Prostate gland (tissue), 2 donors: ENCODE results near the gene TAF3.

Experiments
- POLR2AphosphoS5 ChIP-seq: sonication (generic); formaldehyde crosslinking; IDR thresholded peaks from one replicate; pipeline ENCODE4 v1.6.1; 2017; ENCODE audit warnings: antibody characterized with exemption
- TF ChIP-seq, protein P1 (sequence below), 4 experiments: fragments of 200-600 bp in 2 of 4; fragments of 450-650 bp in 2 of 4; sonication (generic) in 2 of 4; IDR thresholded peaks; 1 replicate in 3 of 4; 2 replicates in 1 of 4; pipeline ENCODE4 v1.5.1; 2016 to 2019; ENCODE audit warnings: antibody characterized with exemption in 4 of 4, mild to moderate bottlenecking in 2 of 4, moderate library complexity in 2 of 4

DNA sequence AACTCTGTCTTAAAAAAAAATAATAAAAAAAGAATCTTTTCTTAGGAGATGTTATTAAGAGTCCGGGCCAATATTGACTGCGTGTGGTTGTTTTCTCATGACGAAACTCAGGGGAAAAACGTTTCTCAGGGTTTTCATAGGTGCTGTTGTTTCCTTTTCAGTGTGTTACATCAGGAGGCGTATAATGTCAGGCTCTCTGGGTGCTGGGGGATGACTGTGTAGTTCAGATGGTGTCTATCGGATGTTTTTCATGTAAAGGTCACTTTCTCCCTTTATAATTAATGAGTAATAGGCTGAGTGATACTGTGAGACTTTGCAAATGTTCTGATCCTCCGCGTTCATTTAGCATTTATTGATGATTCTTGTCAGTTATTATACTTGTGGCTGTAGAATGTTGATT is 84.1 kb downstream of the TAF3 start:
- TF ChIP-seq, protein P1, sequence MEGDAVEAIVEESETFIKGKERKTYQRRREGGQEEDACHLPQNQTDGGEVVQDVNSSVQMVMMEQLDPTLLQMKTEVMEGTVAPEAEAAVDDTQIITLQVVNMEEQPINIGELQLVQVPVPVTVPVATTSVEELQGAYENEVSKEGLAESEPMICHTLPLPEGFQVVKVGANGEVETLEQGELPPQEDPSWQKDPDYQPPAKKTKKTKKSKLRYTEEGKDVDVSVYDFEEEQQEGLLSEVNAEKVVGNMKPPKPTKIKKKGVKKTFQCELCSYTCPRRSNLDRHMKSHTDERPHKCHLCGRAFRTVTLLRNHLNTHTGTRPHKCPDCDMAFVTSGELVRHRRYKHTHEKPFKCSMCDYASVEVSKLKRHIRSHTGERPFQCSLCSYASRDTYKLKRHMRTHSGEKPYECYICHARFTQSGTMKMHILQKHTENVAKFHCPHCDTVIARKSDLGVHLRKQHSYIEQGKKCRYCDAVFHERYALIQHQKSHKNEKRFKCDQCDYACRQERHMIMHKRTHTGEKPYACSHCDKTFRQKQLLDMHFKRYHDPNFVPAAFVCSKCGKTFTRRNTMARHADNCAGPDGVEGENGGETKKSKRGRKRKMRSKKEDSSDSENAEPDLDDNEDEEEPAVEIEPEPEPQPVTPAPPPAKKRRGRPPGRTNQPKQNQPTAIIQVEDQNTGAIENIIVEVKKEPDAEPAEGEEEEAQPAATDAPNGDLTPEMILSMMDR (IDR thresholded peaks at IDR 0.05): no peak
- TF ChIP-seq POLR2AphosphoS5: no peak
